ENCODE results near the gene FKBP10. TPM values are rescaled to one million over a fixed set of nuclear protein-coding genes. Genes with fewer than 3 reads are reported as not detected.
"Not testable (repeated sequence)": the region's sequence is repeated elsewhere in the genome, so short reads cannot be mapped to it uniquely, and the experiment has no call there.

Gene FKBP10
- total RNA-seq, 3 donors from 2014 or later, result 0.68 to 1.2 (median 0.76) TPM

DNA sequence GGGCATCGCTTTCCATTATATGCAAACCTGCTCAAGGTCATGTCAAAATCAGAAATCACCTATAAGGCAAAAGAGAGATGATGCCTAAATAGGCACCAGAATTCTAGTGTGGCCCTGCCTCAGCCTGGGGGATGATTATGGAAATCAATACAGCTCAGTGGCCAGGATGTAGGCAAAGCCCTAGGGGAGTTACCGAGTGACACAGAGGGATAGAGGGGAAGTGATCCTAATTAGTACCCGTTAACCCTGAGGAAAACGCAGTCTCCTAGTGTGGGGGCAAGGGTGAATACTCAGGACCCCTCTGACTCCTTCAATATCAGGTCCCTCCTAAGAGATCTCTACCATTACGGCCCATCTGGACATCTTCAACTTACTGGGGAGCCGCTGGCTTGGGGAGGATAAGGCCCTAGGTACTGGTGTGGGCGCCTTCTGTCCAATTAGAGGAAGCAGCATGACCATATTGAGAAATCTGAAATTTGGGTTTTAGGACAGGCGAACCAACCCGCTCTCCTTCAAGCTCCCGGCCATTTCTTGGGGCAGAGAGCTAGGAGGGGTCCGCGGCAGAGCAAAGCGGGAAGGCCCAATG is 22.5 kb downstream of the FKBP10 start:
- no peaks in the 10 kb centered on the region for H3K27me3 Mint-ChIP-seq (ENCODE audit: low read depth)
- peaks cover 14% of the 10 kb centered on the region for H3K4me1 Mint-ChIP-seq (ENCODE audit: low read depth)
- H3K4me3 Mint-ChIP-seq, result peak overlapping the region; percentile 82
- ATAC-seq (peak in 1 of 2 donors; percentile 3), DNase-seq (no peak)
- peaks cover 7% of the 10 kb centered on the region for H3K36me3 Mint-ChIP-seq (ENCODE audit: insufficient read depth)
- H3K9me3 Mint-ChIP-seq, result no peaks in the 10 kb centered on the region

DNA sequence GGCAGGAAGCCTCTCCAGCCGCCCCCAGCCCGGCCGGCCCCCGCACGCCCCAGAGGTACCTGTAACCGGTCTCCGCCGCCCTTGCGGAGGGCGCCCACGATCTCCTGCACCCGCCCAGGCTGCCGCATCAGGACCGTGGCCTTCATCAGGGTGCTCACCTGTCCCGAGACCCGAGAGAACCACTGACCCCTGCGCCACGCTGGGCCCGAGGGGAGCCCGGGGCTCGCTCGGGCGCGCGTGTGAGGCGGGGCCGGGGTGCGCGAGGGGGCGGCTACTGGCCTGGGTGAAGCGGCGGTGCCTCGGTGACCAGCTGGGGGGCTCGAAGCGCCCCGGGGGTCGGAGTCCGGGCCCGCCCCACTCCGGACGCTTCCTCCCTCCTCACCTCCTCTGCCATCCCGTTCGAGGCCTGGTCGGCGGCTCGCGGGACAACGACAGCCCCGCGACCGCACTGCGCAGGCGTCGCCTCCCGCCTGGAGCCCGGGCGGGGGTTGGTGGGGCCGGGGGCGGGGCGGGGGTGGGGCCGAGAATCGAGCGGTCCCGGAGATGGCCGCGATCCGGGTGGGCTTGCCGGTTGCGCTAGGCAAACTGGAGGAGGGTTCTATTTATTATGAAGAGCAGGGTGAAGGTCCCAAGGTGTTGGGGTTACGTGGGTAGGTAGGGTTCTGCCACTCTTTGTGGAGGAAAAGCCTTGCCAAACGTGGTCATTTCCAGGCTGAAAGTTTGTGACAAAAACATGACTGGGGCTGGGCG is 23.2 kb downstream of the FKBP10 start, which contains the start of gene NT5C3B:
TSS of gene NT5C3B (minus strand) at position 433 of the 750 bp plus-strand sequence. CDS start at position 394, 39 bp downstream.
- H3K27me3 Mint-ChIP-seq (ENCODE audit: low read depth), result no peaks in the 10 kb centered on the region
- H3K4me1 Mint-ChIP-seq (ENCODE audit: low read depth), result peaks cover 14% of the 10 kb centered on the region
- ATAC-seq, result peak; percentile 86 to 90
- no peaks in the 10 kb centered on the region for H3K9me3 Mint-ChIP-seq
- H3K4me3 Mint-ChIP-seq, result peak within 1 kb of the TSS; percentile 82
- peaks cover 4% of the 10 kb centered on the region for H3K36me3 Mint-ChIP-seq (ENCODE audit: insufficient read depth)
- DNase-seq, result peak; percentile 52

GRCh38 chr17:41836550-41837196 is 23.9 kb downstream of the FKBP10 start:
- H3K27me3 Mint-ChIP-seq (ENCODE audit: low read depth), result no peaks in the 10 kb centered on the region
- peaks cover 14% of the 10 kb centered on the region for H3K4me1 Mint-ChIP-seq (ENCODE audit: low read depth)
- ATAC-seq (peak; percentile 7 to 27), DNase-seq (no peak)
- no peaks in the 10 kb centered on the region for H3K9me3 Mint-ChIP-seq
- H3K36me3 Mint-ChIP-seq (ENCODE audit: insufficient read depth), result no peaks in the 10 kb centered on the region
- H3K4me3 Mint-ChIP-seq, result peak overlapping the region; percentile 82

DNA sequence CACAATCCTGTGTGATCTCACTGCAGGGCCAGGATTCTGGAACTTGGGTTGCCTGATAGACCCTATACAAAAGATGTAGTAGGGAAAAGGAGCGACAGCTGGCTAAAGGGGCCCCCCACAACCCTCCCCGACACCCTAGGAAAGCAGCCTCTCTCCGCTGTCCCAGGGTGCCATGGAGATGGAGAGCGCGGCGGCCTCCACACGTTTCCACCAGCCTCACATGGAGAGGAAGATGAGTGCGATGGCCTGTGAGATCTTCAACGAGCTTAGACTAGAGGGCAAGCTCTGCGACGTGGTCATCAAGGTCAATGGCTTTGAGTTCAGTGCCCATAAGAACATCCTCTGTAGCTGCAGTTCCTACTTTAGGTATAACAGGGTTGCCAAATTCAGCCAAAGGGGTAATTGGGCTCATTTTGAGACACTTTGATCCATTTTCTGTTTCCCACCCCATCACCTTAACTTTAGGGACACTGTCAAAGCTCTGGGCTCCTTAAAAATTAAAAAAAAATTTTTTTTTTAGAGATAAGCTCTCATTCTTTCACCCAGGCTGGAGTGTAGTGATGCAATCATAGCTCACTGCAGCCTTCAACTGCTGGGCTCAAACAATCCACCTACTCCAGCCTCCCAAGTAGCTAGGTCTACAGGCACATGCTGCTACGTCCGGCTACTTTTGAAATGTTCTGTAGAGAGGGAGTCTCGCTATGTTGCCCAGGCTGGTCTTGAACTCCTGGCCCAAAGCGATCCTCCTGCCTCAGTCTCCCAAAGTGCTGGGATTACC is 25.1 kb downstream of the FKBP10 start, which contains the start of gene KLHL10:
TSS of gene KLHL10 (plus strand) at position 65 of the 778 bp plus-strand sequence. CDS start at position 173, 108 bp downstream.
- no peak for ATAC-seq
- no peak for DNase-seq
- H3K4me1 Mint-ChIP-seq (ENCODE audit: low read depth), result peaks cover 14% of the 10 kb centered on the region
- no peaks in the 10 kb centered on the region for H3K27me3 Mint-ChIP-seq (ENCODE audit: low read depth)
- no peaks in the 10 kb centered on the region for H3K36me3 Mint-ChIP-seq (ENCODE audit: insufficient read depth)
- peak within 1 kb of the TSS; percentile 82 for H3K4me3 Mint-ChIP-seq
- H3K9me3 Mint-ChIP-seq, result no peaks in the 10 kb centered on the region

GRCh38 chr17:41839448-41839847 is 26.6 kb downstream of the FKBP10 start:
- peaks cover 14% of the 10 kb centered on the region for H3K4me1 Mint-ChIP-seq (ENCODE audit: low read depth)
- ATAC-seq; H3K27me3 Mint-ChIP-seq (ENCODE audit: low read depth); DNase-seq; H3K9me3 Mint-ChIP-seq; H3K36me3 Mint-ChIP-seq (ENCODE audit: insufficient read depth); H3K4me3 Mint-ChIP-seq: not testable (repeated sequence)

DNA sequence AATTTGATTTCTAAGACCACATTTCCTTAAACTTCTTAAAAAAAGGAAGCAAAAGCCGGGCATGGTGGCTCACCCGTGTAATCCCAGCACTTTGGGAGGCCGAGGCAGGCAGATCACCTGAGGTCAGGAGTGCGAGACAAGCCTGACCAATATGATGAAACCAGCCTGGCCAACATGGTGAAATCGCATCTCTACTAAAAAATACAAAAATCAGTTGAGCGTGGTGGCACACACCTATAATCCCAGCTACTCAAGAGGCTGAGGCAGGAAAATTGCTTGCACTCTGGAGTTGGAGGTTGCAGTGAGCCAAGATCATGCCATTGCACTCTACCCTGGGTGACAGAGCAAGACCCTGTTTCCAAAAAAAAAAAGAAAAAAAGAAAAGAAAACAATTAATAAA is 28.0 kb downstream of the FKBP10 start:
- H3K27me3 Mint-ChIP-seq (ENCODE audit: low read depth); ATAC-seq; H3K36me3 Mint-ChIP-seq (ENCODE audit: insufficient read depth); H3K4me3 Mint-ChIP-seq; H3K4me1 Mint-ChIP-seq (ENCODE audit: low read depth); DNase-seq; H3K9me3 Mint-ChIP-seq: not testable (repeated sequence)

GRCh38 chr17:41844971-41845370 is 32.2 kb downstream of the FKBP10 start:
- Mint-ChIP-seq H3K4me1 (ENCODE audit: low read depth) (peaks cover 5% of the 10 kb centered on the region), H3K4me3 (no peak overlapping the region), H3K36me3 (ENCODE audit: insufficient read depth) (peaks cover 6% of the 10 kb centered on the region), H3K9me3 (no peaks in the 10 kb centered on the region), H3K27me3 (ENCODE audit: low read depth) (no peaks in the 10 kb centered on the region)
- DNase-seq (no peak), ATAC-seq (no peak)

GRCh38 chr17:41848788-41849187 is 36.0 kb downstream of the FKBP10 start:
- no peaks in the 10 kb centered on the region for H3K9me3 Mint-ChIP-seq
- ATAC-seq (no peak), DNase-seq (no peak)

DNA sequence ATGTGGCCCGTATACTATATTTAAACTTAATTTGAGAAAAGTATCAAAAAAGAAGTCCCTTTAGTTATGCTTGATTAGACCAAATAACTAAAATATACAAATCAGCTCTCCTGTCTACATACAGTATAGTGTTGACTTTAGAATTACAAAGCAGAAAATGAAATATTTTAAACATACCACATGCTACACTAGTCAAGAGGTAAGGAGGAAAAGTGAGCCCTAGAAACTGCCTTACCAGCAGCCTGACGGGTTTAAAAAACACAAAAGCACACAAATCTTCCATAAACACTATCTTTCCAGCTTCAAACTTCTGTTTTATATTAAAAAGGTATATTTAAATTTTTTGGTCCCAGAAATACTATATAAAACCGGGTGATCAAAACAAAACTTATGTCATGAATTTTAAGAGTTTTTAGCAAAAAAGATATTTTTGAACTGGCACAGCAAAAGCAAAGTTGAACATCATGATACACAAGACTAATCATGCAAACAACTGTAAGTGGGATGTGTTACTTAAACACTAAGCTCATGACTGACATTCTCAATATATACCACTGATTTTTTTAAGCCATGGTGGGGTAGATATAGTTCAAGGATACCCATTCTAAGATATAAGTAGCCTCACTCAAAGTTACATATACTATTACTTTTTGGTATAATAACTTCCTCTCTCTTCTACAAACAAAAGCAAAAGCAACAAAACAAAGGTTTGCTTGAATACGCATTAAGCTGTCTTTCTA is 36.6 kb downstream of the FKBP10 start:
- no peaks in the 10 kb centered on the region for H3K27me3 Mint-ChIP-seq (ENCODE audit: low read depth)
- no peak overlapping the region for H3K4me3 Mint-ChIP-seq
- H3K9me3 Mint-ChIP-seq, result no peaks in the 10 kb centered on the region
- peaks cover 16% of the 10 kb centered on the region for H3K36me3 Mint-ChIP-seq (ENCODE audit: insufficient read depth)
- peaks cover 26% of the 10 kb centered on the region for H3K4me1 Mint-ChIP-seq (ENCODE audit: low read depth)
- no peak for DNase-seq
- ATAC-seq, result no peak

More at GRCh38 chr17:41848788-41849187, 36.0 kb downstream of the FKBP10 start:
- H3K36me3 Mint-ChIP-seq (ENCODE audit: insufficient read depth), result peaks cover 16% of the 10 kb centered on the region
- peaks cover 26% of the 10 kb centered on the region for H3K4me1 Mint-ChIP-seq (ENCODE audit: low read depth)
- no peaks in the 10 kb centered on the region for H3K27me3 Mint-ChIP-seq (ENCODE audit: low read depth)
- no peak overlapping the region for H3K4me3 Mint-ChIP-seq

DNA sequence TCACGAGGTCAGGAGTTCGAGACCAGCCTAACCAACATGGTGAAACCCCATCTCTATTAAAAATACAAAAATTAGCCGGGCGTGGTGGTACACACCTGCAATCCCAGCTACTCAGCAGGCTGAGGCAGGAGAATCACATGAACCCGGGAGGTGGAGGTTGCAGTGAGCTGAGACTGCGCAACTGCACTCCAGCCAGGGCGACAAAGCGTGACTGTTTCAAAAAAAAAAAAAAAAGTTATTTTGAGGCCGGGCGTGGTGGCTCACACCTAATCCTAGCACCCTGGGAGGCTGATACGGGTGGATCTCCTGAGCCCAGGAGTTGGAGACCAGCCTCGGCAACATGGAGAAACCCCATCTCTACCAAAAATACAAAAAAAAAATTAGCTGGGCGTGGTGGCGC is 38.6 kb downstream of the FKBP10 start:
- H3K4me1 Mint-ChIP-seq (ENCODE audit: low read depth), result peaks cover 26% of the 10 kb centered on the region
- H3K27me3 Mint-ChIP-seq (ENCODE audit: low read depth); H3K4me3 Mint-ChIP-seq: not testable (repeated sequence)

DNA sequence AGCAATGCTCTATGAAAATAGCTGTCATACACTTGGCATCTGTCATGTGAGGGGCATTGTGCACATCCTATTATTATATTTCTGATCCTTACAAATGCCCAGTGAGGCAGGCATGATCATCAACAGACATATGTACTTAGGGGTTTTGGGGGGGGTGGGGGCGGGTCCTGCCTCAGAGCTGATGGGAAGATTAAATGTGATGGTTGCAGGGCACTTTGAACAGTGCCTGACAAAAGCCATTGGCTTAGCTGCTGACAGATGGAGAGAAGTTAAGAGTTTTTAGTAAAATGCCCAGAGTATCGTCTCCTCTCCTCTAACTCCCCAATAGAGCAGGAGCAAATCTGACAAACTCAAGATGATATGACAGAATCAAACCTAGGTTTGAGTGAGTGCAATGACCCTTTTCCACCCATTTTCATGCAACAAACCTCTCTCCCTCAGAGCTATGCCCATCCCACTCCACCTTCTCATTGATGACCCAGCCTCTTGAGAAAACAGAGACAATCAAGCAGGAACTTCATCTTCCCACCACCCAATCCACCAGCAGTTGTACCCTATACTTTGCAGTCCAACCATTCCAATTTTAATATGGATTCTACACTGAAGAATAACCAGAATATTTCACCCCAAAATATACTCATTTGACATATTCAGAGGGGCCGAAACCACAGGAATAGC is 47.6 kb downstream of the FKBP10 start:
- no peaks in the 10 kb centered on the region for H3K9me3 Mint-ChIP-seq
- peaks cover 23% of the 10 kb centered on the region for H3K4me1 Mint-ChIP-seq (ENCODE audit: low read depth)
- DNase-seq, result no peak
- H3K27me3 Mint-ChIP-seq (ENCODE audit: low read depth), result no peaks in the 10 kb centered on the region
- no peak for ATAC-seq
- no peak overlapping the region for H3K4me3 Mint-ChIP-seq
- H3K36me3 Mint-ChIP-seq (ENCODE audit: insufficient read depth), result no peaks in the 10 kb centered on the region

More for the DNA sequence above, 38.6 kb downstream of the FKBP10 start:
- ATAC-seq, H3K9me3 Mint-ChIP-seq, DNase-seq: not testable (repeated sequence)
- H3K36me3 Mint-ChIP-seq (ENCODE audit: insufficient read depth), result peaks cover 18% of the 10 kb centered on the region

- Mint-ChIP-seq H3K27me3 (ENCODE audit: low read depth) (no peaks in the 10 kb centered on the region), H3K9me3 (no peaks in the 10 kb centered on the region), H3K4me1 (ENCODE audit: low read depth) (peaks cover 29% of the 10 kb centered on the region), H3K36me3 (ENCODE audit: insufficient read depth) (peaks cover 8% of the 10 kb centered on the region), H3K4me3 (no peak overlapping the region)
- ATAC-seq (no peak), DNase-seq (no peak)
Measured at GRCh38 chr17:41863074-41863848, 50.5 kb downstream of the FKBP10 start.

Measured in activated T-cell treated with anti-CD3 and anti-CD28 coated beads, Interleukin-2, amount 50 U/mL, for 4 hours (primary cell).